Ovary (tissue), 9 donors: Measurements from ENCODE around the gene CEP131. TPM values are rescaled to one million over a fixed set of nuclear protein-coding genes. Genes with fewer than 3 reads are reported as not detected.

Source experiments
- DNase-seq, 5 donors: peaks; one replicate each; pipeline ENCODE4 v3.0.0-alpha.2; 2019 to 2020
- H3K27ac ChIP-seq, 2 donors: fragments of 200-600 bp; one replicate each; pipeline versions ENCODE4 v1.5.1 to v1.8.0; 2019 to 2022
- H3K27me3 ChIP-seq: fragments of 200-600 bp; one replicate; pipeline ENCODE4 v1.8.0; 2022
- H3K36me3 ChIP-seq: fragments of 200-600 bp; sonication (generic); one replicate; pipeline ENCODE4 v1.5.1; 2019
- H3K4me1 ChIP-seq: one replicate; pipeline ENCODE4 v1.8.1; 2013; ENCODE audit warnings: mild to moderate bottlenecking, moderate library complexity; ENCODE audit not compliant: insufficient read depth
- H3K4me3 ChIP-seq: fragments of 200-600 bp; sonication (generic); one replicate; pipeline ENCODE4 v1.5.1; 2017
- H3K9me3 ChIP-seq, 2 donors: fragments of 200-600 bp in 1 of 2; sonication (generic) in 1 of 2; one replicate each; pipeline versions ENCODE4 v1.5.1 to v1.8.1; 2013 to 2019; ENCODE audit warnings: mild to moderate bottlenecking in 1 of 2, moderate library complexity in 1 of 2
- CTCF ChIP-seq, 3 donors: fragments of 450-650 bp in 2 of 3; fragments of 200-600 bp in 1 of 3; IDR thresholded peaks; one replicate each; pipeline versions ENCODE4 v1.5.1 to v1.8.0; 2016 to 2022; ENCODE audit warnings: antibody characterized with exemption in 3 of 3, mild to moderate bottlenecking in 1 of 3
- EP300 ChIP-seq: sonication (generic); formaldehyde crosslinking; IDR thresholded peaks from one replicate; pipeline ENCODE4 v1.6.1; 2017; ENCODE audit warnings: antibody characterized with exemption
- POLR2A ChIP-seq: fragments of 450-650 bp; IDR thresholded peaks from one replicate; pipeline ENCODE4 v1.6.1; 2017; ENCODE audit warnings: antibody characterized with exemption, mild to moderate bottlenecking, moderate library complexity
- WGBS, 3 donors: extraction: QIAGEN DNeasy Blood & Tissue Kit in 1 of 3; methylation state at CpG; one replicate each; pipeline versions ENCODE4 v1.1.5 to v1.1.7; 2013 to 2017; 5-methylcytosine and 5-hydroxymethylcytosine counted together
- intact Hi-C, 4 donors: fragments of 100-400 bp; cut with DNase I; formaldehyde crosslinking; loops; one replicate each; pipeline versions ENCODE4 v1.11.0 to v1.15.1; 2022 to 2023
- polyA plus RNA-seq, 2 donors: library from polyadenylated mRNA; stranded (reverse); fragments of 200-250 nt in 1 of 2; fragments of 350-450 nt in 1 of 2; fragmentation: Illumina TruSeq in 1 of 2; extraction: RNeasy Lipid Tissue Mini Kit (QIAGEN cat#74804) in 1 of 2; gene quantifications; one replicate each; pipeline ENCODE4 v1.2.3, GENCODE V29; 2013 to 2014
- total RNA-seq, 7 donors: library from RNA; depleted of rRNA in 2 of 7; stranded (reverse); fragments of >200 nt in 2 of 7; fragmentation: NEBNext Ultra II Directional in 3 of 7; extraction: Animal tissue kit (Norgen Biotek cat#: 25700) in 3 of 7; gene quantifications; one replicate each; pipeline versions ENCODE4 v1.1.0 to v1.2.4, GENCODE V29; 2016 to 2023
- donor health status: DM: no; HTN: no; CAD: no; lungs with moderate emphysema.
- donor health status: DM: no; HTN: no; CAD: no.
- donor health status: Bipolar disorder and iron deficiency.
- donor health status: DM: yes; HTN: yes; CAD: no.
- donor health status: DM: no; HTN: no; CAD: no.
- donor health status: DM: yes; HTN: yes; CAD: no.

The CEP131 gene
- total and polyA plus RNA-seq, 9 donors: 0.22 to 10.7 (median 8.8) TPM

- no peak for TF ChIP-seq EP300
- TF ChIP-seq CTCF (IDR thresholded peaks at IDR 0.05): no peak
- no peak for TF ChIP-seq POLR2A
- H3K36me3 ChIP-seq: no peaks in the 10 kb centered on the region
- no peaks in the 10 kb centered on the region for H3K27me3 ChIP-seq
- no peak for DNase-seq
- H3K4me1 ChIP-seq: no peaks in the 10 kb centered on the region
- no peak overlapping the region for H3K4me3 ChIP-seq
- H3K9me3 ChIP-seq: no peaks in the 10 kb centered on the region
- intact Hi-C loops: no loop called here
- H3K27ac ChIP-seq: no peak overlapping the region
- WGBS, 3 donors: 87 to 95% (median 91%) methylated on average over 7 of the region's 7 CpGs
These were observed 46.1 kb downstream of the CEP131 start for GRCh38 chr17:81176666-81177065.

DNA sequence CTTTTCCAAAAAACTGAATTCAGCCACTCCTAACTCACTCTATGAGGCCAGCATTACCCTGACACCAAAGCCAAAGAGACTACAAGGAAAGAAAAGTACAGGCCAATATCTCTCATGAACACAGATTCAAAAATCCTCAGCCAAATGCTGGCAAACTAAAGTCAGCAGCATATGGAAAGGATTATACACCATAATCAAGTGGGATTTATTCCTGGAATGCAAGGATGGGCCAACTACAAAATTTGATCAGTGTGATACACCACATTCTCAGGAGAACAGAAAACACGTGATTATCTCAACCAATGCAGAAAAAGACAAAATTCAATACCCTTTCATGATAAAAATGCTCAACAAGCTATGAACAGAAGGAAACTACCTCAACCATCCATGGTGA is 49.0 kb downstream of the CEP131 start:
- no peak for TF ChIP-seq EP300
- no peaks in the 10 kb centered on the region for H3K27me3 ChIP-seq
- intact Hi-C loops: no loop called here
- no peak overlapping the region for H3K4me3 ChIP-seq
- WGBS, 3 donors: 55 to 71% (median 56%) methylated on average over 1 of the region's 1 CpG
- no peak overlapping the region for H3K27ac ChIP-seq
- H3K36me3 ChIP-seq: no peaks in the 10 kb centered on the region
- DNase-seq: no peak
- H3K4me1 ChIP-seq: no peaks in the 10 kb centered on the region
- H3K9me3 ChIP-seq: no peaks in the 10 kb centered on the region

DNA sequence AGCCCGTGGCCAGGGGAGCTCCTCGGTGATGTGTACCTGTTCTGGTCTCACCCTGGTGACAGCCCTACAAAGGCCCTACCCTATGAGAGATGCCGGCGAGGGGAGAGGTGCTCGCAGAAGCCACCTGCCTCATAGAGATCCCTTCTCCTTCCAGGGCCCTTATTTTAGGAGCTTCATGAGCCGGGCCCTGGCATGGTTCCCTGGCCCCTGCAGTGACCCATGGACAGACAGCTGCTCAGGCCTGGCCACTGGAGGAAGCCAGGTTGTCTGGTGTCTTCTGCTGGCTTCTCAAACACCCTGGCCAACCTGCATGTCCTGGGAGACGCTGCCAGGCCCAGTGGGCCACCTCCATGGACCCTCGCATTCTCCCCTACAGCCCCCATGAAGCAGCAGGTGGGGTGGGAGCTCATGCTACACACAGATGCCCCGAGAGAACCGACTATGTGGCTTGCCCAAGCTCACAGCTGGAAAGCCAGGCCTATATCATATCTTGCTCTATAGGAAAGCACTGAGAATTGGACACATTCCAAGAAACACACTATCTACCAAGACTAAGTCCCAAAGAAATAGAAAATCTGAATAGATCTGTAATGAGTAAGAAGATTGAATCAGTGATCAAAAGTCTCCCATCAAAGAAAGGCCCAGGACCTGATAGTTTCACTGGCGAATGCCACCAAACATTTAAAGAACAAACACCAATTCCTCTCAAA is 49.6 kb downstream of the CEP131 start:
- Histone ChIP-seq H3K36me3 (no peaks in the 10 kb centered on the region), H3K9me3 (no peaks in the 10 kb centered on the region), H3K4me3 (no peak overlapping the region), H3K27me3 (no peaks in the 10 kb centered on the region), H3K4me1 (no peaks in the 10 kb centered on the region), H3K27ac (no peak overlapping the region)
- no peak for DNase-seq
- 78 to 83% (median 83%) methylated on average over 11 of the region's 11 CpGs for WGBS, 3 donors
- no peak for TF ChIP-seq CTCF (IDR thresholded peaks at IDR 0.05)
- no peak for TF ChIP-seq POLR2A
- TF ChIP-seq EP300: no peak
- intact Hi-C loops: no loop called here

GRCh38 chr17:81171941-81172340 is 50.8 kb downstream of the CEP131 start:
- Histone ChIP-seq H3K9me3 (no peaks in the 10 kb centered on the region), H3K36me3 (no peaks in the 10 kb centered on the region), H3K4me3 (no peak overlapping the region), H3K27me3 (no peaks in the 10 kb centered on the region), H3K27ac (no peak overlapping the region), H3K4me1 (no peaks in the 10 kb centered on the region)
- no peak for TF ChIP-seq CTCF (IDR thresholded peaks at IDR 0.05)
- no peak for DNase-seq
- intact Hi-C loops: no loop called here
- WGBS, 3 donors: 33 to 41% (median 34%) methylated on average over 8 of the region's 8 CpGs

GRCh38 chr17:81170727-81171494 is 51.9 kb downstream of the CEP131 start:
- no peak for DNase-seq
- Histone ChIP-seq H3K27ac (no peak overlapping the region), H3K9me3 (no peaks in the 10 kb centered on the region), H3K27me3 (no peaks in the 10 kb centered on the region), H3K4me1 (no peaks in the 10 kb centered on the region), H3K4me3 (no peak overlapping the region), H3K36me3 (no peaks in the 10 kb centered on the region)
- 82 to 92% (median 86%) methylated on average over 11 to 15 of the region's 15 CpGs for WGBS, 3 donors
- TF ChIP-seq EP300 (no peak), CTCF (IDR thresholded peaks at IDR 0.05) (no peak), POLR2A (no peak)
- intact Hi-C loops: no loop called here
